Measurements from ENCODE around the gene MUSK. TPM values are rescaled to one million over a fixed set of nuclear protein-coding genes. Genes with fewer than 3 reads are reported as not detected.

Gene MUSK
- total RNA-seq, 1 experiment from 2014 or later, result not detected

DNA sequence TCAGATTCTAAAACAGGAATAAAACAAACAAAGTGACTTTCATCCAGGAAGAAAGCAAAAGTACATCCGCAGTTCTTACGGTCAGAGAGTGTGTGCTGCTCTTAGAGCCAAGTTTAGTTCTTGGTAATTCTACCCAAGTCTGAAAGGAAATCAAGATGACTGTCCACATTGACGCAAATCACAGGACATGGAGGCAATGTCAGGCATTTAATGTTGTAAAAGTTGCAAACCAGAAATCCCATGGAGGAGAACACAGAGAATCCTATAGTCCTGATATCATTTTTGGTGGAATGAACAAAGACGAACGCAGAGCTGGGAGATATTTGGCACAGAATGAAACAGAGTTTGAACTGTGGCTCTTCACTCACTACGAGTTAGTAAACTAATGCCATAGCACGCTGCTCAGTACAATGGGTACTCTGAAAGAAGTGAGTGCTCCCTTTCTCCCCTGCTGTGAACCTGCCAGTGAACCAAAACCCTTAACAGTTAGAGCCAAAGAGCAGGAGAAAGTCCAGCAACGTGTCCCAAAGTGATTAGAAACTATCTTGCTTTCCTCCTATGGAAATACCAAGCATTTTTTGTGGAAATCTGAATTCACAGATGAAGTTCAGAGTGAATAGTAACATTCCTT is 74.3 kb downstream of the MUSK start:
- Histone ChIP-seq H3K9me3 (ENCODE audit: control insufficient read depth, insufficient read depth, low read depth, low read length) (peaks cover 6% of the 10 kb centered on the region; the same call in 1 of the 2 replicates), H3K36me3 (ENCODE audit: control insufficient read depth, insufficient read depth, low read length) (no peaks in the 10 kb centered on the region), H3K4me1 (ENCODE audit: control insufficient read depth, insufficient read depth, low read length) (peaks cover 24% of the 10 kb centered on the region), H3K4me3 (ENCODE audit: low read depth in 2 of 2, low read length in 2 of 2) (no peak overlapping the region), H3K27ac (ENCODE audit: low read length) (peak overlapping the region; percentile 82), H3K27me3 (ENCODE audit: control insufficient read depth, insufficient read depth, low read length) (no peaks in the 10 kb centered on the region)
- BruUV-seq (replicated peaks), result no TSS peak
- intact Hi-C loops (cut with micrococcal nuclease; ENCODE audit: unreplicated experiment), result loop anchor here (10.0 kb wide), 1 partner anchor 98 kb away; no protein-coding TSS in a partner anchor
- DNase-seq (ENCODE audit: low read depth, low spot score), result no peak
- ChIA-PET CTCF (no interaction called here), POLR2A (no interaction called here)
- in situ Hi-C loops (cut with HindIII; ENCODE audit: low pct_unique_long_range_greater_than_20kb, low sequenced_read_pairs), result no loop called here
- ATAC-seq, result no peak
- TF ChIP-seq POLR2AphosphoS5 (IDR thresholded peaks at IDR 0.05; ENCODE audit: low read depth, low read length), result no peak
- no peak for TF ChIP-seq SIN3A (IDR thresholded peaks at IDR 0.05; ENCODE audit: borderline replicate concordance, insufficient read depth, low read depth, low read length)
- no peak for TF ChIP-seq TCF7L2 (IDR thresholded peaks at IDR 0.05; ENCODE audit: low read depth, low read length)

DNA sequence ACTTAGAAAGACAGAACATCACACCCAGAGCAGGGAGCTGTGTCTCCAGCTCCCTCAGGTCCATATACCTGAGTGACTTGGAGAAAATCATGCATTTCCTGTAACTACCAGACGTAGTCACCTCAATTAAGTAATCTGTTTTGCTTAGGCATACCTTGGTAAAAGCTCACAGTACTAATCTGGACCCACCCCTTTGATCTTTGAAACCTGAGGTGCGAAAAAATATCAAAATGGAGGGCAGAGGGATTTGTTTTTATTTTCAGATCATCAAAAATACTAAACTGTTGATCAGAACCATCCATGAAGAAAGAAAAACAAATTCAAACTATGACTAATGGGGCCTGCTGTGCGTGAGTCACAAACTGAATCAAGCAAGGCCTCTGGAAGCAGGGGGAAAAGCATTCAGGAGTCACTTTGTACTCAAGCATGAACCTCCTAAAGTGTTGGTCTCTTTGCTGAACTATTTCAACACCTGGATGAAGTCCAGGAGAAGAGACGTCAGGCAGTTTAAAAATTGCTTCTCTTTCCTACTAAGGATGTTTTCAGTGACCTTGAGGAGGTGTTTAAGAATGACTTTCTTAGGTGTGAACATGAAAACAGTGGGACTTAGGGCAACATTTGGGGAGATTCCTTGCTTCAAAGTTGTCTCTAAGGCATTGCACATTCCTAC is 76.3 kb downstream of the MUSK start:
- peak; percentile 92 for DNase-seq (ENCODE audit: low read depth, low spot score)
- CTCF ChIA-PET, result no interaction called here
- POLR2A ChIA-PET, result no interaction called here
- H3K9me3 ChIP-seq (ENCODE audit: control insufficient read depth, insufficient read depth, low read depth, low read length), result peaks cover 6% of the 10 kb centered on the region; the same call in 1 of the 2 replicates
- BruUV-seq (replicated peaks), result no TSS peak
- no peaks in the 10 kb centered on the region for H3K36me3 ChIP-seq (ENCODE audit: control insufficient read depth, insufficient read depth, low read length)
- TF ChIP-seq TCF7L2 (IDR thresholded peaks at IDR 0.05; ENCODE audit: low read depth, low read length) (peak; percentile 96), POLR2AphosphoS5 (IDR thresholded peaks at IDR 0.05; ENCODE audit: low read depth, low read length) (peak; percentile 65; the same call in 1 of the 2 replicates), SIN3A (IDR thresholded peaks at IDR 0.05; ENCODE audit: borderline replicate concordance, insufficient read depth, low read depth, low read length) (no peak)
- TF ChIP-seq, protein P1, sequence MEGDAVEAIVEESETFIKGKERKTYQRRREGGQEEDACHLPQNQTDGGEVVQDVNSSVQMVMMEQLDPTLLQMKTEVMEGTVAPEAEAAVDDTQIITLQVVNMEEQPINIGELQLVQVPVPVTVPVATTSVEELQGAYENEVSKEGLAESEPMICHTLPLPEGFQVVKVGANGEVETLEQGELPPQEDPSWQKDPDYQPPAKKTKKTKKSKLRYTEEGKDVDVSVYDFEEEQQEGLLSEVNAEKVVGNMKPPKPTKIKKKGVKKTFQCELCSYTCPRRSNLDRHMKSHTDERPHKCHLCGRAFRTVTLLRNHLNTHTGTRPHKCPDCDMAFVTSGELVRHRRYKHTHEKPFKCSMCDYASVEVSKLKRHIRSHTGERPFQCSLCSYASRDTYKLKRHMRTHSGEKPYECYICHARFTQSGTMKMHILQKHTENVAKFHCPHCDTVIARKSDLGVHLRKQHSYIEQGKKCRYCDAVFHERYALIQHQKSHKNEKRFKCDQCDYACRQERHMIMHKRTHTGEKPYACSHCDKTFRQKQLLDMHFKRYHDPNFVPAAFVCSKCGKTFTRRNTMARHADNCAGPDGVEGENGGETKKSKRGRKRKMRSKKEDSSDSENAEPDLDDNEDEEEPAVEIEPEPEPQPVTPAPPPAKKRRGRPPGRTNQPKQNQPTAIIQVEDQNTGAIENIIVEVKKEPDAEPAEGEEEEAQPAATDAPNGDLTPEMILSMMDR (IDR thresholded peaks at IDR 0.05), result no peak
- in situ Hi-C loops (cut with HindIII; ENCODE audit: low pct_unique_long_range_greater_than_20kb, low sequenced_read_pairs) (no loop called here), intact Hi-C loops (cut with micrococcal nuclease; ENCODE audit: unreplicated experiment) (loop anchor here (10.0 kb wide), 1 partner anchor 100 kb away; no protein-coding TSS in a partner anchor)
- peak; percentile 98 for ATAC-seq
- H3K27me3 ChIP-seq (ENCODE audit: control insufficient read depth, insufficient read depth, low read length), result no peaks in the 10 kb centered on the region
- peak overlapping the region; percentile 87 for H3K27ac ChIP-seq (ENCODE audit: low read length)
- H3K4me3 ChIP-seq (ENCODE audit: low read depth in 2 of 2, low read length in 2 of 2), result no peak overlapping the region
- peaks cover 24% of the 10 kb centered on the region for H3K4me1 ChIP-seq (ENCODE audit: control insufficient read depth, insufficient read depth, low read length)

DNA sequence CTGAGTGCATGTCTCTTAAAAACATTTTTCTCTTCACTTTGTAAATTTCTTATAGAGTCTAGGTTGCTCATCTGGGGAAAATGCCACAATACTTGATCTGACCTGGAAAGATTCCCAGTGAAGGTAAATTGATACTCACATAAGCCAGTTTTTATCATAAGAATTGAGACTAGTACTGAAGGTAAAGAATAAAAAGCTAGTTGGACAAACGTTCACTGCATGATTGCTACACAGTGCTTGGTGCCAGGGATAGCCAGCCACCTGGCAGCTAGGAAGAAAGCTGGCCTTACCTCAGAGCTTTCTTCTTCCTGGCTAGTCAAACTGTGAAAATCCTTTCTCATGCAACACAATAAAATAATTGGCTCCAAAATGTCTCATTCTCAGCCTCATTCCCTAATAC is 77.1 kb downstream of the MUSK start:
- no TSS peak for BruUV-seq (replicated peaks)
- POLR2A ChIA-PET, result no interaction called here
- intact Hi-C loops (cut with micrococcal nuclease; ENCODE audit: unreplicated experiment) (loop anchor here (10.0 kb wide), 1 partner anchor 101 kb away; no protein-coding TSS in a partner anchor), in situ Hi-C loops (cut with HindIII; ENCODE audit: low pct_unique_long_range_greater_than_20kb, low sequenced_read_pairs) (no loop called here)
- ATAC-seq, result no peak
- H3K36me3 ChIP-seq (ENCODE audit: control insufficient read depth, insufficient read depth, low read length), result no peaks in the 10 kb centered on the region
- TF ChIP-seq POLR2AphosphoS5 (IDR thresholded peaks at IDR 0.05; ENCODE audit: low read depth, low read length), result no peak
- TF ChIP-seq, protein P2, sequence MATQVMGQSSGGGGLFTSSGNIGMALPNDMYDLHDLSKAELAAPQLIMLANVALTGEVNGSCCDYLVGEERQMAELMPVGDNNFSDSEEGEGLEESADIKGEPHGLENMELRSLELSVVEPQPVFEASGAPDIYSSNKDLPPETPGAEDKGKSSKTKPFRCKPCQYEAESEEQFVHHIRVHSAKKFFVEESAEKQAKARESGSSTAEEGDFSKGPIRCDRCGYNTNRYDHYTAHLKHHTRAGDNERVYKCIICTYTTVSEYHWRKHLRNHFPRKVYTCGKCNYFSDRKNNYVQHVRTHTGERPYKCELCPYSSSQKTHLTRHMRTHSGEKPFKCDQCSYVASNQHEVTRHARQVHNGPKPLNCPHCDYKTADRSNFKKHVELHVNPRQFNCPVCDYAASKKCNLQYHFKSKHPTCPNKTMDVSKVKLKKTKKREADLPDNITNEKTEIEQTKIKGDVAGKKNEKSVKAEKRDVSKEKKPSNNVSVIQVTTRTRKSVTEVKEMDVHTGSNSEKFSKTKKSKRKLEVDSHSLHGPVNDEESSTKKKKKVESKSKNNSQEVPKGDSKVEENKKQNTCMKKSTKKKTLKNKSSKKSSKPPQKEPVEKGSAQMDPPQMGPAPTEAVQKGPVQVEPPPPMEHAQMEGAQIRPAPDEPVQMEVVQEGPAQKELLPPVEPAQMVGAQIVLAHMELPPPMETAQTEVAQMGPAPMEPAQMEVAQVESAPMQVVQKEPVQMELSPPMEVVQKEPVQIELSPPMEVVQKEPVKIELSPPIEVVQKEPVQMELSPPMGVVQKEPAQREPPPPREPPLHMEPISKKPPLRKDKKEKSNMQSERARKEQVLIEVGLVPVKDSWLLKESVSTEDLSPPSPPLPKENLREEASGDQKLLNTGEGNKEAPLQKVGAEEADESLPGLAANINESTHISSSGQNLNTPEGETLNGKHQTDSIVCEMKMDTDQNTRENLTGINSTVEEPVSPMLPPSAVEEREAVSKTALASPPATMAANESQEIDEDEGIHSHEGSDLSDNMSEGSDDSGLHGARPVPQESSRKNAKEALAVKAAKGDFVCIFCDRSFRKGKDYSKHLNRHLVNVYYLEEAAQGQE (IDR thresholded peaks at IDR 0.05; ENCODE audit: insufficient read depth in 1 of 2, low read depth in 2 of 2, low read length in 1 of 2), result no peak
- TF ChIP-seq, protein P1 (IDR thresholded peaks at IDR 0.05), result no peak
- TF ChIP-seq SIN3A (IDR thresholded peaks at IDR 0.05; ENCODE audit: borderline replicate concordance, insufficient read depth, low read depth, low read length), result no peak
- TF ChIP-seq TCF7L2 (IDR thresholded peaks at IDR 0.05; ENCODE audit: low read depth, low read length), result no peak
- H3K27me3 ChIP-seq (ENCODE audit: control insufficient read depth, insufficient read depth, low read length), result no peaks in the 10 kb centered on the region
- no peak overlapping the region for H3K4me3 ChIP-seq (ENCODE audit: low read depth in 2 of 2, low read length in 2 of 2)
- peak overlapping the region; percentile 87 for H3K27ac ChIP-seq (ENCODE audit: low read length)
- H3K9me3 ChIP-seq (ENCODE audit: control insufficient read depth, insufficient read depth, low read depth, low read length), result peaks cover 6% of the 10 kb centered on the region; the same call in 1 of the 2 replicates
- peaks cover 24% of the 10 kb centered on the region for H3K4me1 ChIP-seq (ENCODE audit: control insufficient read depth, insufficient read depth, low read length)
- no peak for DNase-seq (ENCODE audit: low read depth, low spot score)
- CTCF ChIA-PET, result no interaction called here

Measured in Panc1 (cell line).